H1 (cell line): Measurements from ENCODE around the gene ATP1A1. TPM values are rescaled to one million over a fixed set of nuclear protein-coding genes. Genes with fewer than 3 reads are reported as not detected.

ENCODE experiments used
- CTCF ChIA-PET: fragments of 300-600 bp; sonication (Branson Sonifier 250); formaldehyde crosslinking; loops from one replicate; lab custom pipeline; 2021; ENCODE audit not compliant: partially characterized antibody; lab: Charles Lee
- POLR2A ChIA-PET: fragments of 300-600 bp; sonication (Branson Sonifier 250); formaldehyde crosslinking; loops from one replicate; lab custom pipeline; 2021; ENCODE audit warnings: inconsistent platforms; ENCODE audit not compliant: partially characterized antibody; lab: Charles Lee
- DNase-seq, 2 experiments: peaks; one replicate each; pipeline versions ENCODE4 v3.0.0 to v3.0.0-alpha.2; 2010 to 2022; ENCODE audit warnings: low spot score in 2 of 2, low read depth in 1 of 2, mixed read lengths in 1 of 2
- FAIRE-seq: peaks from 2 replicates; lab custom pipeline; 2011; peaks lifted over from hg19 to GRCh38; lab: Jason Lieb, UNC
- H2AFZ ChIP-seq: 2 replicates; pipeline ENCODE4 v1.8.1; 2012; ENCODE audit warnings: low read length, inconsistent platforms
- H2AK5ac ChIP-seq: 2 replicates; pipeline ENCODE4 v1.6.1; 2013; ENCODE audit warnings: low read depth, low read length
- H2BK120ac ChIP-seq: replicated peaks from 2 replicates; pipeline ENCODE3; 2013; ENCODE audit warnings: low read depth, low read length, inconsistent platforms
- H2BK12ac ChIP-seq: 2 replicates; pipeline ENCODE4 v1.6.1; 2013; ENCODE audit warnings: low read depth, low read length
- H2BK15ac ChIP-seq: 2 replicates; pipeline ENCODE4 v1.6.1; 2013; ENCODE audit warnings: low read length
- H2BK20ac ChIP-seq: 2 replicates; pipeline ENCODE4 v1.6.1; 2013; ENCODE audit warnings: low read length
- H2BK5ac ChIP-seq: 2 replicates; pipeline ENCODE4 v1.6.1; 2013; ENCODE audit warnings: low read depth, low read length
- H3K14ac ChIP-seq: 2 replicates; pipeline ENCODE4 v1.6.1; 2013; ENCODE audit warnings: inconsistent platforms; ENCODE audit not compliant: insufficient read length
- H3K18ac ChIP-seq: 2 replicates; pipeline ENCODE4 v1.6.1; 2013; ENCODE audit warnings: low read length; ENCODE audit errors: extremely low read depth
- H3K23ac ChIP-seq: 2 replicates; pipeline ENCODE4 v1.6.1; 2013; ENCODE audit warnings: inconsistent platforms; ENCODE audit not compliant: insufficient read length
- H3K23me2 ChIP-seq: 2 replicates; pipeline ENCODE4 v1.6.1; 2013; ENCODE audit warnings: low read depth, low read length
- H3K27ac ChIP-seq: 2 replicates; pipeline ENCODE4 v1.6.1; 2011; ENCODE audit warnings: low read depth, low read length, inconsistent platforms
- H3K27me3 ChIP-seq, 4 experiments: replicated peaks in 1 of 4; 1 replicate in 1 of 4; 2 replicates in 3 of 4; pipeline versions ENCODE4 v1.6.1 to v1.8.1; 2011 to 2013; ENCODE audit warnings: low read length in 3 of 4, mild to moderate bottlenecking in 3 of 4, inconsistent platforms in 2 of 4, mixed read lengths in 2 of 4, moderate library complexity in 1 of 4; ENCODE audit not compliant: control insufficient read depth in 3 of 4, insufficient read depth in 3 of 4; ENCODE audit errors: extremely low read depth in 1 of 4
- H3K36me3 ChIP-seq, 4 experiments: 2 replicates each; pipeline versions ENCODE4 v1.6.1 to v1.8.1; 2011 to 2013; ENCODE audit warnings: mild to moderate bottlenecking in 4 of 4, low read length in 3 of 4, moderate library complexity in 2 of 4, control low read depth in 1 of 4, inconsistent platforms in 1 of 4; ENCODE audit not compliant: insufficient read depth in 4 of 4, control insufficient read depth in 2 of 4
- H3K4ac ChIP-seq: replicated peaks from 2 replicates; pipeline ENCODE3; 2013; ENCODE audit warnings: low read length, low read depth, mixed read lengths, inconsistent platforms; ENCODE audit not compliant: insufficient read length
- H3K4me1 ChIP-seq, 4 experiments: replicated peaks in 1 of 4; 1 replicate in 1 of 4; 2 replicates in 3 of 4; pipeline versions ENCODE4 v1.6.1 to v1.8.1; 2011 to 2013; ENCODE audit warnings: low read length in 3 of 4, inconsistent platforms in 2 of 4, mixed read lengths in 1 of 4; ENCODE audit not compliant: insufficient read depth in 4 of 4, control insufficient read depth in 3 of 4
- H3K4me2 ChIP-seq, 2 experiments: 2 replicates each; pipeline versions ENCODE4 v1.6.1 to v1.8.1; 2011 to 2013; ENCODE audit warnings: low read depth in 2 of 2, low read length in 2 of 2, control low read depth in 1 of 2, inconsistent platforms in 1 of 2, mild to moderate bottlenecking in 1 of 2; ENCODE audit not compliant: insufficient read depth in 1 of 2
- H3K4me3 ChIP-seq, 4 experiments: fragments of 200-600, 300-600 bp in 1 of 4; sonication (generic), shearing (Covaris generic), sonication (Bioruptor Twin) in 1 of 4; 2 replicates each; pipeline versions ENCODE4 v1.5.1 to v1.8.1; 2011 to 2016; ENCODE audit warnings: low read length in 4 of 4, low read depth in 3 of 4, control low read depth in 2 of 4, inconsistent platforms in 2 of 4, mild to moderate bottlenecking in 2 of 4, mixed read lengths in 1 of 4, moderate library complexity in 1 of 4; ENCODE audit not compliant: insufficient read depth in 2 of 4; ENCODE audit errors: extremely low read depth in 1 of 4
- H3K56ac ChIP-seq: replicated peaks from 2 replicates; pipeline ENCODE3; 2013; ENCODE audit warnings: low read depth, mild to moderate bottlenecking, mixed read lengths, low read length, inconsistent platforms; ENCODE audit not compliant: insufficient read length
- H3K79me1 ChIP-seq: 2 replicates; pipeline ENCODE4 v1.6.1; 2013; ENCODE audit warnings: low read depth, low read length, control low read depth
- H3K79me2 ChIP-seq, 2 experiments: 2 replicates each; pipeline versions ENCODE4 v1.6.1 to v1.8.1; 2012 to 2013; ENCODE audit warnings: low read length in 2 of 2, mild to moderate bottlenecking in 2 of 2, inconsistent platforms in 1 of 2; ENCODE audit not compliant: insufficient read depth in 2 of 2, control insufficient read depth in 1 of 2
- H3K9ac ChIP-seq, 4 experiments: replicated peaks in 1 of 4; 1 replicate in 1 of 4; 2 replicates in 3 of 4; pipeline versions ENCODE4 v1.6.1 to v1.8.1; 2011 to 2013; ENCODE audit warnings: low read depth in 3 of 4, low read length in 3 of 4, control low read depth in 2 of 4, mild to moderate bottlenecking in 2 of 4, moderate library complexity in 2 of 4, inconsistent platforms in 1 of 4; ENCODE audit errors: extremely low read depth in 1 of 4
- H3K9me3 ChIP-seq, 2 experiments: 2 replicates each; pipeline versions ENCODE4 v1.6.1 to v1.8.1; 2012 to 2013; ENCODE audit warnings: mild to moderate bottlenecking in 2 of 2, moderate library complexity in 2 of 2, control low read depth in 1 of 2, inconsistent platforms in 1 of 2, low read depth in 1 of 2, low read length in 1 of 2, mixed read lengths in 1 of 2; ENCODE audit not compliant: insufficient read depth in 2 of 2
- H4K20me1 ChIP-seq, 2 experiments: replicated peaks in 1 of 2; 2 replicates each; pipeline versions ENCODE3 to v1.8.1; 2011 to 2013; ENCODE audit warnings: inconsistent platforms in 2 of 2, low read length in 2 of 2, mild to moderate bottlenecking in 1 of 2; ENCODE audit not compliant: insufficient read depth in 2 of 2, control insufficient read depth in 1 of 2
- H4K5ac ChIP-seq: 2 replicates; pipeline ENCODE4 v1.6.1; 2013; ENCODE audit warnings: low read length, low read depth, mixed read lengths, inconsistent platforms; ENCODE audit not compliant: insufficient read length
- H4K8ac ChIP-seq: 2 replicates; pipeline ENCODE4 v1.8.0; 2013; ENCODE audit warnings: mild to moderate bottlenecking, moderate library complexity, low read length, inconsistent platforms; ENCODE audit not compliant: insufficient read depth; ENCODE audit errors: extremely low read depth
- H4K91ac ChIP-seq: replicated peaks from 2 replicates; pipeline ENCODE3; 2013; ENCODE audit warnings: low read length, mixed read lengths, inconsistent platforms; ENCODE audit not compliant: insufficient read length
- CREB1 ChIP-seq: IDR thresholded peaks from 2 replicates; pipeline ENCODE4 v1.6.1; 2012; ENCODE audit warnings: inconsistent platforms
- SIX5 ChIP-seq: IDR thresholded peaks from 2 replicates; pipeline ENCODE4 v1.6.1; 2011; ENCODE audit warnings: mild to moderate bottlenecking, low read depth, low read length
- WGBS, 2 experiments: shearing (Covaris generic) in 1 of 2; methylation state at CpG; one replicate each; pipeline versions ENCODE4 v1.1.6 to v1.1.7; 2013 to 2015; ENCODE audit warnings: low lambda C conversion rate in 2 of 2, mixed read lengths in 2 of 2, inconsistent platforms in 1 of 2, low coverage in 1 of 2, missing lambda C conversion rate in 1 of 2; ENCODE audit not compliant: insufficient replicate concordance in 2 of 2, insufficient coverage in 1 of 2, insufficient read length in 1 of 2; ENCODE audit errors: extremely low coverage in 1 of 2, missing lambda C conversion rate in 1 of 2; 5-methylcytosine and 5-hydroxymethylcytosine counted together
- polyA plus RNA-seq, 7 experiments: library from polyadenylated mRNA; depleted of rRNA in 3 of 7; stranded (reverse) in 5 of 7; unstranded in 2 of 7; fragments of >200 nt in 5 of 7; fragments of 200-250 nt in 2 of 7; gene quantifications; 1 replicate in 5 of 7; 2 replicates in 1 of 7; 4 replicates in 1 of 7; pipeline versions ENCODE4 v1.2.1 to v1.2.3, GENCODE V29; 2011 to 2013; ENCODE audit warnings: missing spikeins in 2 of 7, mixed read lengths in 2 of 7
- total RNA-seq: library from RNA; stranded (reverse); fragmentation: NEBNext Ultra II Directional; extraction: Animal tissue kit (Norgen Biotek cat#: 25700); gene quantifications from 2 replicates; pipeline ENCODE4 v1.2.1, GENCODE V29; 2021

ATP1A1 gene
- total and polyA plus RNA-seq, 2 of the 8 experiments (the other 6 are each of a cell fraction or from before 2014, with no cell fraction given) = 222 to 325 TPM

DNA sequence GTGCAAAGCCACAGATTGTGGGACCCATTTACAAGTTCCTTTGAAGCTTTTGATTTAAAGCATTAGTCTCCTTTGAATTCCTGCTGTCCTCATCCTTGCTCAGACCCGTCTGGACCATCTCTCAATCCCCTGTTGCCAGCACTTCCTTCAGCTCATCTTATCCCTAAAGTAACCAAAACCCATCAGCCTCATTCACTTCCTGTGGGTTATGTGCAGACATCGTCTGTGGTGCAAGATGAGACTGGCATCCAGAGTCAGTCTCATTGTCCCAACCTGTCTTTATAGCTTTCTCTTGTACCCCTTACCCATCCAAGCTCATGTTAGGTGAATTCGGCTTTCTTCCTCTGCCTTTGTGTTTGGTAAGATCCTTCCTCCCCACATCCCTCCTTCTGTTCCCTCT, 29.3 kb downstream of the ATP1A1 start:
- no peak overlapping the region for H2BK15ac ChIP-seq
- H2BK20ac ChIP-seq = no peak overlapping the region

More for the DNA sequence above, 29.3 kb downstream of the ATP1A1 start:
- H3K56ac ChIP-seq = no peak overlapping the region
- H4K20me1 ChIP-seq = peaks cover 0 to 13% of the 10 kb centered on the region in 2 experiments
- H3K27ac ChIP-seq = no peak overlapping the region
- H3K36me3 ChIP-seq = peaks cover 57 to 100% (median 90%) of the 10 kb centered on the region in 4 experiments
- H3K18ac ChIP-seq = no peak overlapping the region
- TF ChIP-seq SIX5 (no peak), CREB1 (no peak)
- no peak overlapping the region for H3K14ac ChIP-seq
- H3K23me2 ChIP-seq = no peaks in the 10 kb centered on the region
- H4K5ac ChIP-seq = no peak overlapping the region
- H2AFZ ChIP-seq = no peak overlapping the region
- H3K9me3 ChIP-seq = no peaks in the 10 kb centered on the region
- FAIRE-seq (no peak), DNase-seq (no peak)
- H3K79me1 ChIP-seq = no peaks in the 10 kb centered on the region
- ChIA-PET CTCF (interaction anchor here (0.6 to 4.3 kb wide), 11 partner anchors 8 to 401 kb away, joined by 3 to 22 read pairs (median 5); no protein-coding TSS in a partner anchor), POLR2A (interaction anchor here (1.5 to 2.4 kb wide), 3 partner anchors 10 to 21 kb away, joined by 4 to 6 read pairs (median 6); no protein-coding TSS in a partner anchor)
- WGBS, 2 experiments = 82% methylated on average over 3 of the region's 3 CpGs; no CpG with 5 or more reads in 1 of the 2 experiments
- H2BK12ac ChIP-seq = no peak overlapping the region
- H3K4me1 ChIP-seq = no peaks in the 10 kb centered on the region
- H3K79me2 ChIP-seq = no peaks in the 10 kb centered on the region
- H3K4ac ChIP-seq = no peak overlapping the region
- H3K9ac ChIP-seq = no peak overlapping the region
- H2BK5ac ChIP-seq = no peak overlapping the region
- no peak overlapping the region for H2AK5ac ChIP-seq
- peaks cover 0 to 1% (median 0%) of the 10 kb centered on the region in 4 experiments; a peak in 1 of 7 replicates for H3K27me3 ChIP-seq
- no peak overlapping the region for H4K8ac ChIP-seq
- no peak overlapping the region for H3K4me2 ChIP-seq
- H2BK120ac ChIP-seq = no peak overlapping the region
- H4K91ac ChIP-seq = no peak overlapping the region
- H3K4me3 ChIP-seq = no peak overlapping the region
- H3K23ac ChIP-seq = no peak overlapping the region
